ENCODE measurements around the gene EPN2. TPM values are rescaled to one million over a fixed set of nuclear protein-coding genes. Genes with fewer than 3 reads are reported as not detected.

EPN2 gene
- total RNA-seq, 1 experiment from 2014 or later: 57.8 TPM

- Histone ChIP-seq H3K23ac (ENCODE audit: insufficient read length, low read depth, low read length) (no peak overlapping the region), H2BK5ac (ENCODE audit: insufficient read length, low read length) (no peak overlapping the region), H2AK5ac (ENCODE audit: insufficient read length, low read length) (no peak overlapping the region), H4K91ac (ENCODE audit: insufficient read length, low read depth, low read length) (no peak overlapping the region), H3K9ac (ENCODE audit: extremely low read depth, insufficient read length, low read length) (peak overlapping the region; percentile 73), H4K8ac (replicated peaks; ENCODE audit: insufficient read length, low read depth, low read length) (no peak overlapping the region), H3K9me3 (ENCODE audit: control insufficient read depth, low read depth, low read length) (no peaks in the 10 kb centered on the region), H2BK12ac (ENCODE audit: insufficient read length, low read depth, low read length) (no peak overlapping the region), H2AFZ (ENCODE audit: low read length) (no peak overlapping the region), H3K4me1 (ENCODE audit: insufficient read depth, low read length) (peaks cover 2% of the 10 kb centered on the region; the same call in 1 of the 2 replicates), H3K23me2 (ENCODE audit: insufficient read length, low read depth, low read length, poor library complexity, severe bottlenecking) (peaks cover 7% of the 10 kb centered on the region), H4K5ac (ENCODE audit: insufficient read length, low read depth, low read length) (no peak overlapping the region), H3K18ac (ENCODE audit: insufficient read length, low read depth, low read length) (no peak overlapping the region), H3K56ac (ENCODE audit: insufficient read length, low read depth, low read length) (no peak overlapping the region), H3T11ph (ENCODE audit: low read length) (no peak overlapping the region), H3K27me3 (ENCODE audit: insufficient read depth, low read length) (no peaks in the 10 kb centered on the region), H3K79me1 (ENCODE audit: insufficient read depth, low read depth, low read length, poor library complexity, severe bottlenecking) (peaks cover 6% of the 10 kb centered on the region), H3K4ac (ENCODE audit: low read depth, low read length) (no peak overlapping the region), H2BK20ac (ENCODE audit: low read depth, low read length, poor library complexity, severe bottlenecking) (no peak overlapping the region), H3K27ac (ENCODE audit: insufficient read length, low read depth, low read length) (no peak overlapping the region), H3K4me2 (ENCODE audit: insufficient read depth, insufficient read length, low read length) (peak overlapping the region; percentile 93), H3K14ac (ENCODE audit: insufficient read depth, low read length) (no peak overlapping the region), H2BK120ac (ENCODE audit: low read depth, low read length, poor library complexity, severe bottlenecking) (no peak overlapping the region), H3K79me2 (ENCODE audit: insufficient read depth, low read length) (peaks cover 4% of the 10 kb centered on the region; the same call in 1 of the 2 replicates), H4K20me1 (ENCODE audit: control insufficient read depth, insufficient read depth, insufficient read length) (no peaks in the 10 kb centered on the region), H2BK15ac (ENCODE audit: low read depth, low read length) (no peak overlapping the region)
- Mint-ChIP-seq H3K27me3 (ENCODE audit: low read depth) (no peaks in the 10 kb centered on the region), H3K36me3 (ENCODE audit: insufficient read depth in 1 of 3, low read depth in 3 of 3) (peaks cover 20 to 32% (median 28%) of the 10 kb centered on the region in 3 experiments; a peak in 6 of 7 replicates), H3K4me3 (peak overlapping the region; percentile 97 to 98), H3K27ac (peak overlapping the region; percentile 73 to 99 (median 98); a peak in 6 of 7 replicates), H3K4me1 (peaks cover 13 to 29% of the 10 kb centered on the region in 2 experiments), H3K9me3 (no peaks in the 10 kb centered on the region)
- no CpG with 5 or more reads among the region's 2 CpGs for WGBS (ENCODE audit: extremely low coverage, insufficient read length, low lambda C conversion rate)
- DNase-seq: no peak
- TF ChIP-seq CTCF (conservative IDR thresholded peaks at IDR 0.05): no peak
Observed at GRCh38 chr17:19376811-19377210, 139.6 kb downstream of the EPN2 start.

All from H9 (cell line).